T-helper 1 cell treated with Interleukin-12 subunit alpha and Interleukin-12 subunit beta and Interleukin-4 antibody, amounts not matched to agents 30 ng/mL and 1 ng/mL, for 36 hours (primary cell): Measurements from ENCODE around the gene RUVBL2. TPM values are rescaled to one million over a fixed set of nuclear protein-coding genes. Genes with fewer than 3 reads are reported as not detected.

Experiments
- total RNA-seq: library from RNA; stranded (reverse); gene quantifications from 2 replicates; pipeline ENCODE4 v1.2.3, GENCODE V29; 2022

Gene RUVBL2
- total RNA-seq, 1 donor from 2014 or later = 87.7 TPM

Other genes starting within 250 kb of the RUVBL2 start
- not detected in 2 replicates for gene IZUMO1, start 247.0 kb upstream of the RUVBL2 start, total RNA-seq
- gene FUT1, start 241.2 kb upstream of the RUVBL2 start, total RNA-seq = 0.29 and 0.54 TPM in 2 replicates
- not detected in 2 replicates for gene FGF21, start 238.4 kb upstream of the RUVBL2 start, total RNA-seq
- 55.1 and 56.3 TPM in 2 replicates for gene BCAT2, start 182.9 kb upstream of the RUVBL2 start, total RNA-seq
- 1.3 TPM in 2 replicates for gene HSD17B14, start 157.4 kb upstream of the RUVBL2 start, total RNA-seq
- gene PLEKHA4, start 125.3 kb upstream of the RUVBL2 start, total RNA-seq = 1.3 and 3.2 TPM in 2 replicates
- gene PPP1R15A, start 121.5 kb upstream of the RUVBL2 start, total RNA-seq = 37.9 and 38.1 TPM in 2 replicates
- not detected in 2 replicates for gene TULP2, start 95.1 kb upstream of the RUVBL2 start, total RNA-seq
- gene NUCB1, start 93.6 kb upstream of the RUVBL2 start, total RNA-seq = 273 and 277 TPM in 2 replicates
- 0.34 TPM in 1 of 2 replicates, not detected in the other for gene DHDH, start 60.2 kb upstream of the RUVBL2 start, total RNA-seq
- 376 and 407 TPM in 2 replicates for gene BAX, start 39.0 kb upstream of the RUVBL2 start, total RNA-seq
- 1,064 and 1,113 TPM in 2 replicates for gene FTL, start 28.6 kb upstream of the RUVBL2 start, total RNA-seq
- gene GYS1, start 578 bp upstream of the RUVBL2 start, total RNA-seq = 67.8 and 76.2 TPM in 2 replicates
- not detected in 2 replicates for gene LHB, start 23.2 kb downstream of the RUVBL2 start, total RNA-seq
- gene CGB3, start 30.4 kb downstream of the RUVBL2 start, total RNA-seq = not detected in 2 replicates
- gene CGB2, start 38.0 kb downstream of the RUVBL2 start, total RNA-seq = not detected in 2 replicates
- not detected in 2 replicates for gene CGB1, start 43.0 kb downstream of the RUVBL2 start, total RNA-seq
- gene CGB5, start 50.0 kb downstream of the RUVBL2 start, total RNA-seq = not detected in 2 replicates
- gene CGB8, start 55.2 kb downstream of the RUVBL2 start, total RNA-seq = not detected in 2 replicates
- not detected in 2 replicates for gene CGB7, start 63.9 kb downstream of the RUVBL2 start, total RNA-seq
- not detected in 2 replicates for gene NTF4, start 70.9 kb downstream of the RUVBL2 start, total RNA-seq
- 0.07 TPM in 1 of 2 replicates, not detected in the other for gene KCNA7, start 78.8 kb downstream of the RUVBL2 start, total RNA-seq
- gene SNRNP70, start 91.6 kb downstream of the RUVBL2 start, total RNA-seq = 233 and 234 TPM in 2 replicates
- gene LIN7B, start 120.5 kb downstream of the RUVBL2 start, total RNA-seq = 2.1 and 3.4 TPM in 2 replicates
- 0.98 and 1.1 TPM in 2 replicates for gene C19orf73, start 125.3 kb downstream of the RUVBL2 start, total RNA-seq
- 3.3 and 3.5 TPM in 2 replicates for gene PPFIA3, start 125.7 kb downstream of the RUVBL2 start, total RNA-seq
- gene HRC, start 161.5 kb downstream of the RUVBL2 start, total RNA-seq = not detected in 2 replicates
- 0.54 and 1.0 TPM in 2 replicates for gene TRPM4, start 163.9 kb downstream of the RUVBL2 start, total RNA-seq